H1 (cell line): Measurements from ENCODE around the gene PCAT7. TPM values are rescaled to one million over a fixed set of nuclear protein-coding genes. Genes with fewer than 3 reads are reported as not detected.

Source experiments
- CTCF ChIA-PET: fragments of 300-600 bp; sonication (Branson Sonifier 250); formaldehyde crosslinking; loops from one replicate; lab custom pipeline; 2021; ENCODE audit not compliant: partially characterized antibody; lab: Charles Lee
- POLR2A ChIA-PET: fragments of 300-600 bp; sonication (Branson Sonifier 250); formaldehyde crosslinking; loops from one replicate; lab custom pipeline; 2021; ENCODE audit warnings: inconsistent platforms; ENCODE audit not compliant: partially characterized antibody; lab: Charles Lee
- DNase-seq, 2 experiments: peaks; one replicate each; pipeline versions ENCODE4 v3.0.0 to v3.0.0-alpha.2; 2010 to 2022; ENCODE audit warnings: low spot score in 2 of 2, low read depth in 1 of 2, mixed read lengths in 1 of 2
- FAIRE-seq: peaks from 2 replicates; lab custom pipeline; 2011; peaks lifted over from hg19 to GRCh38; lab: Jason Lieb, UNC
- H2AFZ ChIP-seq: 2 replicates; pipeline ENCODE4 v1.8.1; 2012; ENCODE audit warnings: low read length, inconsistent platforms
- H2AK5ac ChIP-seq: 2 replicates; pipeline ENCODE4 v1.6.1; 2013; ENCODE audit warnings: low read depth, low read length
- H2BK120ac ChIP-seq: replicated peaks from 2 replicates; pipeline ENCODE3; 2013; ENCODE audit warnings: low read depth, low read length, inconsistent platforms
- H2BK12ac ChIP-seq: 2 replicates; pipeline ENCODE4 v1.6.1; 2013; ENCODE audit warnings: low read depth, low read length
- H2BK15ac ChIP-seq: 2 replicates; pipeline ENCODE4 v1.6.1; 2013; ENCODE audit warnings: low read length
- H2BK20ac ChIP-seq: 2 replicates; pipeline ENCODE4 v1.6.1; 2013; ENCODE audit warnings: low read length
- H2BK5ac ChIP-seq: 2 replicates; pipeline ENCODE4 v1.6.1; 2013; ENCODE audit warnings: low read depth, low read length
- H3K14ac ChIP-seq: 2 replicates; pipeline ENCODE4 v1.6.1; 2013; ENCODE audit warnings: inconsistent platforms; ENCODE audit not compliant: insufficient read length
- H3K18ac ChIP-seq: 2 replicates; pipeline ENCODE4 v1.6.1; 2013; ENCODE audit warnings: low read length; ENCODE audit errors: extremely low read depth
- H3K23ac ChIP-seq: 2 replicates; pipeline ENCODE4 v1.6.1; 2013; ENCODE audit warnings: inconsistent platforms; ENCODE audit not compliant: insufficient read length
- H3K23me2 ChIP-seq: 2 replicates; pipeline ENCODE4 v1.6.1; 2013; ENCODE audit warnings: low read depth, low read length
- H3K27ac ChIP-seq: 2 replicates; pipeline ENCODE4 v1.6.1; 2011; ENCODE audit warnings: low read depth, low read length, inconsistent platforms
- H3K27me3 ChIP-seq, 4 experiments: replicated peaks in 1 of 4; 1 replicate in 1 of 4; 2 replicates in 3 of 4; pipeline versions ENCODE4 v1.6.1 to v1.8.1; 2011 to 2013; ENCODE audit warnings: low read length in 3 of 4, mild to moderate bottlenecking in 3 of 4, inconsistent platforms in 2 of 4, mixed read lengths in 2 of 4, moderate library complexity in 1 of 4; ENCODE audit not compliant: control insufficient read depth in 3 of 4, insufficient read depth in 3 of 4; ENCODE audit errors: extremely low read depth in 1 of 4
- H3K36me3 ChIP-seq, 4 experiments: 2 replicates each; pipeline versions ENCODE4 v1.6.1 to v1.8.1; 2011 to 2013; ENCODE audit warnings: mild to moderate bottlenecking in 4 of 4, low read length in 3 of 4, moderate library complexity in 2 of 4, control low read depth in 1 of 4, inconsistent platforms in 1 of 4; ENCODE audit not compliant: insufficient read depth in 4 of 4, control insufficient read depth in 2 of 4
- H3K4ac ChIP-seq: replicated peaks from 2 replicates; pipeline ENCODE3; 2013; ENCODE audit warnings: low read length, low read depth, mixed read lengths, inconsistent platforms; ENCODE audit not compliant: insufficient read length
- H3K4me1 ChIP-seq, 4 experiments: replicated peaks in 1 of 4; 1 replicate in 1 of 4; 2 replicates in 3 of 4; pipeline versions ENCODE4 v1.6.1 to v1.8.1; 2011 to 2013; ENCODE audit warnings: low read length in 3 of 4, inconsistent platforms in 2 of 4, mixed read lengths in 1 of 4; ENCODE audit not compliant: insufficient read depth in 4 of 4, control insufficient read depth in 3 of 4
- H3K4me2 ChIP-seq, 2 experiments: 2 replicates each; pipeline versions ENCODE4 v1.6.1 to v1.8.1; 2011 to 2013; ENCODE audit warnings: low read depth in 2 of 2, low read length in 2 of 2, control low read depth in 1 of 2, inconsistent platforms in 1 of 2, mild to moderate bottlenecking in 1 of 2; ENCODE audit not compliant: insufficient read depth in 1 of 2
- H3K4me3 ChIP-seq, 4 experiments: fragments of 200-600, 300-600 bp in 1 of 4; sonication (generic), shearing (Covaris generic), sonication (Bioruptor Twin) in 1 of 4; 2 replicates each; pipeline versions ENCODE4 v1.5.1 to v1.8.1; 2011 to 2016; ENCODE audit warnings: low read length in 4 of 4, low read depth in 3 of 4, control low read depth in 2 of 4, inconsistent platforms in 2 of 4, mild to moderate bottlenecking in 2 of 4, mixed read lengths in 1 of 4, moderate library complexity in 1 of 4; ENCODE audit not compliant: insufficient read depth in 2 of 4; ENCODE audit errors: extremely low read depth in 1 of 4
- H3K56ac ChIP-seq: replicated peaks from 2 replicates; pipeline ENCODE3; 2013; ENCODE audit warnings: low read depth, mild to moderate bottlenecking, mixed read lengths, low read length, inconsistent platforms; ENCODE audit not compliant: insufficient read length
- H3K79me1 ChIP-seq: 2 replicates; pipeline ENCODE4 v1.6.1; 2013; ENCODE audit warnings: low read depth, low read length, control low read depth
- H3K79me2 ChIP-seq, 2 experiments: 2 replicates each; pipeline versions ENCODE4 v1.6.1 to v1.8.1; 2012 to 2013; ENCODE audit warnings: low read length in 2 of 2, mild to moderate bottlenecking in 2 of 2, inconsistent platforms in 1 of 2; ENCODE audit not compliant: insufficient read depth in 2 of 2, control insufficient read depth in 1 of 2
- H3K9ac ChIP-seq, 4 experiments: replicated peaks in 1 of 4; 1 replicate in 1 of 4; 2 replicates in 3 of 4; pipeline versions ENCODE4 v1.6.1 to v1.8.1; 2011 to 2013; ENCODE audit warnings: low read depth in 3 of 4, low read length in 3 of 4, control low read depth in 2 of 4, mild to moderate bottlenecking in 2 of 4, moderate library complexity in 2 of 4, inconsistent platforms in 1 of 4; ENCODE audit errors: extremely low read depth in 1 of 4
- H3K9me3 ChIP-seq, 2 experiments: 2 replicates each; pipeline versions ENCODE4 v1.6.1 to v1.8.1; 2012 to 2013; ENCODE audit warnings: mild to moderate bottlenecking in 2 of 2, moderate library complexity in 2 of 2, control low read depth in 1 of 2, inconsistent platforms in 1 of 2, low read depth in 1 of 2, low read length in 1 of 2, mixed read lengths in 1 of 2; ENCODE audit not compliant: insufficient read depth in 2 of 2
- H4K20me1 ChIP-seq, 2 experiments: replicated peaks in 1 of 2; 2 replicates each; pipeline versions ENCODE3 to v1.8.1; 2011 to 2013; ENCODE audit warnings: inconsistent platforms in 2 of 2, low read length in 2 of 2, mild to moderate bottlenecking in 1 of 2; ENCODE audit not compliant: insufficient read depth in 2 of 2, control insufficient read depth in 1 of 2
- H4K5ac ChIP-seq: 2 replicates; pipeline ENCODE4 v1.6.1; 2013; ENCODE audit warnings: low read length, low read depth, mixed read lengths, inconsistent platforms; ENCODE audit not compliant: insufficient read length
- H4K8ac ChIP-seq: 2 replicates; pipeline ENCODE4 v1.8.0; 2013; ENCODE audit warnings: mild to moderate bottlenecking, moderate library complexity, low read length, inconsistent platforms; ENCODE audit not compliant: insufficient read depth; ENCODE audit errors: extremely low read depth
- H4K91ac ChIP-seq: replicated peaks from 2 replicates; pipeline ENCODE3; 2013; ENCODE audit warnings: low read length, mixed read lengths, inconsistent platforms; ENCODE audit not compliant: insufficient read length
- ASH2L ChIP-seq: fragments of 200-600, 300-600 bp; sonication (generic); IDR thresholded peaks from one replicate; pipeline ENCODE4 v1.7.1; 2017; ENCODE audit warnings: low read length
- CEBPB ChIP-seq: IDR thresholded peaks from 2 replicates; pipeline ENCODE4 v1.6.1; 2012; ENCODE audit warnings: low read depth, low read length
- EP300 ChIP-seq, 2 experiments: IDR thresholded peaks; 1 replicate in 1 of 2; 2 replicates in 1 of 2; pipeline ENCODE4 v1.6.1; 2011 to 2012; ENCODE audit warnings: low read depth in 2 of 2, low read length in 2 of 2, mild to moderate bottlenecking in 2 of 2, borderline replicate concordance in 1 of 2, inconsistent platforms in 1 of 2, moderate library complexity in 1 of 2
- EZH2 ChIP-seq: fragments of 200-600 bp; sonication (generic); IDR thresholded peaks from 2 replicates; pipeline ENCODE4 v1.7.1; 2012; ENCODE audit warnings: low read depth, mild to moderate bottlenecking, moderate library complexity, low read length, inconsistent platforms; ENCODE audit not compliant: severe bottlenecking
- FOSL1 ChIP-seq: IDR thresholded peaks from 2 replicates; pipeline ENCODE4 v1.6.1; 2011; ENCODE audit warnings: mild to moderate bottlenecking, low read depth, low read length, moderate library complexity; ENCODE audit not compliant: insufficient read depth
- JUND ChIP-seq: IDR thresholded peaks from 2 replicates; pipeline ENCODE4 v1.6.1; 2011; ENCODE audit warnings: mild to moderate bottlenecking, improper control_type of control experiment, low read length
- RAD21 ChIP-seq, 2 experiments: IDR thresholded peaks in 1 of 2; conservative IDR thresholded peaks in 1 of 2; 2 replicates each; pipeline ENCODE4 v1.6.1; 2011; ENCODE audit warnings: low read depth in 2 of 2, low read length in 2 of 2, improper control_type of control experiment in 1 of 2, inconsistent platforms in 1 of 2, mild to moderate bottlenecking in 1 of 2, moderate library complexity in 1 of 2
- TAF7 ChIP-seq: optimal IDR thresholded peaks from 2 replicates; pipeline ENCODE3; 2011; ENCODE audit warnings: low read depth, mild to moderate bottlenecking, inconsistent platforms, low read length, moderate library complexity, borderline replicate concordance
- WGBS, 2 experiments: shearing (Covaris generic) in 1 of 2; methylation state at CpG; one replicate each; pipeline versions ENCODE4 v1.1.6 to v1.1.7; 2013 to 2015; ENCODE audit warnings: low lambda C conversion rate in 2 of 2, mixed read lengths in 2 of 2, inconsistent platforms in 1 of 2, low coverage in 1 of 2, missing lambda C conversion rate in 1 of 2; ENCODE audit not compliant: insufficient replicate concordance in 2 of 2, insufficient coverage in 1 of 2, insufficient read length in 1 of 2; ENCODE audit errors: extremely low coverage in 1 of 2, missing lambda C conversion rate in 1 of 2; 5-methylcytosine and 5-hydroxymethylcytosine counted together
- polyA plus RNA-seq, 7 experiments: library from polyadenylated mRNA; depleted of rRNA in 3 of 7; stranded (reverse) in 5 of 7; unstranded in 2 of 7; fragments of >200 nt in 5 of 7; fragments of 200-250 nt in 2 of 7; gene quantifications; 1 replicate in 5 of 7; 2 replicates in 1 of 7; 4 replicates in 1 of 7; pipeline versions ENCODE4 v1.2.1 to v1.2.3, GENCODE V29; 2011 to 2013; ENCODE audit warnings: missing spikeins in 2 of 7, mixed read lengths in 2 of 7
- total RNA-seq: library from RNA; stranded (reverse); fragmentation: NEBNext Ultra II Directional; extraction: Animal tissue kit (Norgen Biotek cat#: 25700); gene quantifications from 2 replicates; pipeline ENCODE4 v1.2.1, GENCODE V29; 2021

Gene PCAT7
- total and polyA plus RNA-seq, 2 of the 8 experiments (the other 6 are each of a cell fraction or from before 2014, with no cell fraction given): 3.2 to 4.1 TPM

- Histone ChIP-seq H4K91ac (no peak overlapping the region), H4K8ac (no peak overlapping the region), H4K20me1 (no peaks in the 10 kb centered on the region), H3K23ac (no peak overlapping the region), H2BK12ac (no peak overlapping the region), H3K4me2 (no peak overlapping the region), H3K27ac (no peak overlapping the region), H3K23me2 (no peaks in the 10 kb centered on the region), H3K36me3 (no peaks in the 10 kb centered on the region), H4K5ac (no peak overlapping the region), H3K9me3 (no peaks in the 10 kb centered on the region), H2BK5ac (no peak overlapping the region), H3K56ac (no peak overlapping the region), H2BK20ac (no peak overlapping the region), H3K4ac (no peak overlapping the region), H3K79me1 (no peaks in the 10 kb centered on the region), H2AK5ac (no peak overlapping the region), H3K9ac (no peak overlapping the region), H3K4me3 (no peak overlapping the region), H2AFZ (no peak overlapping the region), H3K4me1 (no peaks in the 10 kb centered on the region), H3K18ac (no peak overlapping the region), H2BK120ac (no peak overlapping the region), H2BK15ac (no peak overlapping the region), H3K14ac (no peak overlapping the region), H3K79me2 (no peaks in the 10 kb centered on the region), H3K27me3 (no peaks in the 10 kb centered on the region)
- ChIA-PET CTCF (no interaction called here), POLR2A (no interaction called here)
- DNase-seq (no peak), FAIRE-seq (no peak)
- 88% methylated on average over 2 of the region's 2 CpGs; no CpG with 5 or more reads in 1 of the 2 experiments for WGBS, 2 experiments
- no peak for TF ChIP-seq RAD21 (IDR thresholded peaks at IDR 0.05 in 1 of 2, conservative IDR thresholded peaks at IDR 0.05 in 1 of 2; ENCODE audit: low read depth in 2 of 2, low read length in 2 of 2)
- no peak for TF ChIP-seq FOSL1
- TF ChIP-seq ASH2L: no peak
- TF ChIP-seq CEBPB: no peak
- TF ChIP-seq TAF7: no peak
- TF ChIP-seq EP300 (IDR thresholded peaks at IDR 0.05; ENCODE audit: borderline replicate concordance in 1 of 2, low read depth in 2 of 2, low read length in 2 of 2): no peak
- no peak for TF ChIP-seq JUND
- no peak for TF ChIP-seq EZH2
Observed at GRCh38 chr9:94511955-94512265, 43.0 kb upstream of the PCAT7 start.
